ENCODE data around the gene IQUB. TPM values are rescaled to one million over a fixed set of nuclear protein-coding genes. Genes with fewer than 3 reads are reported as not detected.

IQUB gene
- 0.56 and 0.73 TPM in 2 replicates for total RNA-seq
- long read RNA-seq, partial matches to known transcripts: 0 of 2 reads
- long read RNA-seq, other reads (novel, unspliced or antisense): 2 of 2 reads

- DNase-seq (ENCODE audit: low read depth, low spot score): peak; percentile 96
- Mint-ChIP-seq H3K4me3 (peak within 1 kb of the TSS; percentile 98), H3K9me3 (no peaks in the 10 kb centered on the region), H3K36me3 (ENCODE audit: low read depth) (no peaks in the 10 kb centered on the region), H3K27me3 (ENCODE audit: low read depth) (no peaks in the 10 kb centered on the region), H3K27ac (ENCODE audit: unreplicated experiment) (peak within 1 kb of the TSS; percentile 89), H3K4me1 (peaks cover 29% of the 10 kb centered on the region)
- no peak for TF ChIP-seq CTCF (conservative IDR thresholded peaks at IDR 0.05)
Measured at GRCh38 chr7:123534383-123535260, at the start of gene IQUB. Gene IQUB, minus strand, starts transcription at chr7:123534595. Its CDS starts 22,255 bp downstream, at chr7:123512340.

GRCh38 chr7:123583821-123584220 is 49.4 kb upstream of the IQUB start:
- DNase-seq (ENCODE audit: low read depth, low spot score): no peak
- H3K9me3 Mint-ChIP-seq: no peaks in the 10 kb centered on the region
- H3K27me3 Mint-ChIP-seq (ENCODE audit: low read depth): peaks cover 12% of the 10 kb centered on the region
- no peak overlapping the region for H3K27ac Mint-ChIP-seq (ENCODE audit: unreplicated experiment)
- H3K4me1 Mint-ChIP-seq: no peaks in the 10 kb centered on the region
- no peaks in the 10 kb centered on the region for H3K36me3 Mint-ChIP-seq (ENCODE audit: low read depth)
- no peak for TF ChIP-seq CTCF (conservative IDR thresholded peaks at IDR 0.05)
- H3K4me3 Mint-ChIP-seq: no peak overlapping the region

- H3K27me3 Mint-ChIP-seq (ENCODE audit: low read depth): peaks cover 5% of the 10 kb centered on the region
- no peak for TF ChIP-seq CTCF (conservative IDR thresholded peaks at IDR 0.05)
Measured at GRCh38 chr7:123581162-123581459, 46.7 kb upstream of the IQUB start.

GRCh38 chr7:123580406-123581161 is 46.2 kb upstream of the IQUB start:
- no peak overlapping the region for H3K4me3 Mint-ChIP-seq
- no peak overlapping the region for H3K27ac Mint-ChIP-seq (ENCODE audit: unreplicated experiment)
- no peaks in the 10 kb centered on the region for H3K4me1 Mint-ChIP-seq
- no peaks in the 10 kb centered on the region for H3K9me3 Mint-ChIP-seq
- H3K36me3 Mint-ChIP-seq (ENCODE audit: low read depth): no peaks in the 10 kb centered on the region
- peaks cover 5% of the 10 kb centered on the region for H3K27me3 Mint-ChIP-seq (ENCODE audit: low read depth)
- no peak for DNase-seq (ENCODE audit: low read depth, low spot score)
- TF ChIP-seq CTCF (conservative IDR thresholded peaks at IDR 0.05): peak; percentile 70

More at GRCh38 chr7:123581162-123581459, 46.7 kb upstream of the IQUB start:
- Mint-ChIP-seq H3K36me3 (ENCODE audit: low read depth) (no peaks in the 10 kb centered on the region), H3K4me1 (no peaks in the 10 kb centered on the region), H3K4me3 (no peak overlapping the region), H3K27ac (ENCODE audit: unreplicated experiment) (no peak overlapping the region), H3K9me3 (no peaks in the 10 kb centered on the region)
- no peak for DNase-seq (ENCODE audit: low read depth, low spot score)

- H3K4me1 Mint-ChIP-seq: no peaks in the 10 kb centered on the region
- DNase-seq (ENCODE audit: low read depth, low spot score): no peak
- H3K27me3 Mint-ChIP-seq (ENCODE audit: low read depth): peaks cover 5% of the 10 kb centered on the region
- no peaks in the 10 kb centered on the region for H3K36me3 Mint-ChIP-seq (ENCODE audit: low read depth)
- no peak overlapping the region for H3K27ac Mint-ChIP-seq (ENCODE audit: unreplicated experiment)
- H3K4me3 Mint-ChIP-seq: no peak overlapping the region
- no peaks in the 10 kb centered on the region for H3K9me3 Mint-ChIP-seq
- no peak for TF ChIP-seq CTCF (conservative IDR thresholded peaks at IDR 0.05)
Measured at GRCh38 chr7:123579416-123579815, 45.0 kb upstream of the IQUB start.
